ENCODE results near the gene DFFB.

The DFFB gene

DNA sequence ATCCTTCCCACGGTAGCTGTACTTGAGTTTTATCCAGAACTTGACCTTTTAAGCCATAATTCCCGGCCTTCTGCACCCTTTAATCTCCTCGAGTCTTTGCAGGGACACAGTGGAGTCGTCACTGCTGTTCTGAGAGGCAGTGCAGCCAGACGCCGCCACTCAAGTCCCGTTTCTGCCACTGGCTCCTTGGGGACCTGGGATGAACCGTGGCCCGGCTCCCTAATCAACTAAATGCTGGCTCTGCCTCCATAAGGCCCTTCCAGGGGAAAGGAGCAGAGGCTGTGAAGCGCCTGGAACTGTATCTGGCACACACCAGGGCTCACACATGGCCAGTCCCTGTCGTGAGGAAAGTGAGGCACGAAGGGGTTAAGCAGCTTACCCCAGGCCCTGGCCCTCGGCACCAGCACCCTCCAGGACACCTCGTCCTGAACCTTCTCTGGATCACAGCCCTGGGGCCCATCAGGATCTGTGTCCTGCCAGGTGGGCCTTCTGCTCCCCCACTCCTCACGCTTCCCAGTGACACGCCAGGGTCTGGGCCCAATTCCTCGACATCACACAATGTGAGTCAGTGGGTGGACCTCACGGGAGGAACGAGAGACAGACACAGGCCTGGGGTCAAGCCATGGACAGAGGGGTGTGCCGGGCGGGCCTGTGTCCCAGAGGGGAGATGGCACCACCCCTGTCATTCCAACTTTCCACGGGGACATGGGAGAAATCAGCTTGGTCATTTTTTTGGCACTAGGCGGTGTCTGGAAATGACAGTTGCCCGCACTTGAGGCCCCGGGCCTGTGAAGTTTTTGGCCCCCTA is 66.3 kb downstream of the DFFB start:
- H3K4me3 ChIP-seq (ENCODE audit: low read length): no peak overlapping the region
- TF ChIP-seq ZNF274 (IDR thresholded peaks at IDR 0.05; ENCODE audit: low read depth, low read length): no peak

- no peak for TF ChIP-seq ZNF274 (IDR thresholded peaks at IDR 0.05; ENCODE audit: low read depth, low read length)
- H3K4me3 ChIP-seq (ENCODE audit: low read length): no peak overlapping the region
Observed at GRCh38 chr1:3924186-3924824, 67.0 kb downstream of the DFFB start.

GRCh38 chr1:3924825-3925220 is 67.5 kb downstream of the DFFB start:
- no peak overlapping the region for H3K4me3 ChIP-seq (ENCODE audit: low read length)
- TF ChIP-seq ZNF274 (IDR thresholded peaks at IDR 0.05; ENCODE audit: low read depth, low read length): no peak

GRCh38 chr1:3925256-3925655 is 68.0 kb downstream of the DFFB start:
- TF ChIP-seq ZNF274 (IDR thresholded peaks at IDR 0.05; ENCODE audit: low read depth, low read length): no peak
- H3K4me3 ChIP-seq (ENCODE audit: low read length): no peak overlapping the region

DNA sequence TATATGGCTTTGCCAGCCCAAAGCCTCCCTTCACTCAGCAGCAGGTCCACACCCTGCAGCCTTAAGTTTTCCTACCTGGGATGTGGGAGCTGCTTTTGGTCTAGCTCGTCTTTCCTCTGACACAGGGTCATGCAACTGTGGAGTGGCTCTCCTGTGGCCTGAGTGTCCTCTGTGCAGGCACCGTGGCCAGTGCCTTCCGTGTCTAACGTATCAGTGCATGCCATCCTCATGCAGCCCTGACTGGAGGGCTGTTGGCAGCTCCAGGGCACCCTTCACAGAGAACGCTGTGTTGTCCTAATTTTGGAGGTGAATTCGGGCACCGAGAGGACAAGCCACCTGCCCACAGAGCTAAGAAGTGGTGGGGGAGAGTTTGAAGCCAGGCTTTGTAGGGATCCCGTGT is 68.5 kb downstream of the DFFB start:
- TF ChIP-seq ZNF274 (IDR thresholded peaks at IDR 0.05; ENCODE audit: low read depth, low read length): no peak
- no peak overlapping the region for H3K4me3 ChIP-seq (ENCODE audit: low read length)

DNA sequence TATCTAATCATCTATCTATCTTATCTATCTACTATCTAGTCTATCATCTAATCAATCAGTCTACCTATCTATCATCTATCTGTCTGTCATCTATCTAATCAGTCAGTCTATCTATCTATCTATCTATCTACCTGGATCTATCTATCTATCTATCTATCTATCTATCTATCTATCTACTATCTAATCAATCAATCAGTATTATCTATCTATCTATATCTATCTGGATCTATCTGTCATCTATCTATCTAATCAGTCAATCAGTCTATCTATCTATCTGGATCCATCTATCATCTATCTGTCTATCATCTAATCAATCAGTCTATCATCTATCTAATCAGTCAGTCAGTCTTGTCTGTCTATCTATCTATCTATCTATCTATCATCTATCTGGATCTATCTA is 69.7 kb downstream of the DFFB start:
- H3K4me3 ChIP-seq (ENCODE audit: low read length): no peak overlapping the region
- TF ChIP-seq ZNF274 (IDR thresholded peaks at IDR 0.05; ENCODE audit: low read depth, low read length): no peak

GRCh38 chr1:3928586-3928985 is 71.3 kb downstream of the DFFB start:
- TF ChIP-seq ZNF274 (IDR thresholded peaks at IDR 0.05; ENCODE audit: low read depth, low read length): no peak
- no peak overlapping the region for H3K4me3 ChIP-seq (ENCODE audit: low read length)

GRCh38 chr1:3929126-3929525 is 71.8 kb downstream of the DFFB start:
- H3K4me3 ChIP-seq (ENCODE audit: low read length): no peak overlapping the region
- no peak for TF ChIP-seq ZNF274 (IDR thresholded peaks at IDR 0.05; ENCODE audit: low read depth, low read length)

GRCh38 chr1:3930301-3931006 is 73.2 kb downstream of the DFFB start:
- no peak for TF ChIP-seq ZNF274 (IDR thresholded peaks at IDR 0.05; ENCODE audit: low read depth, low read length)
- no peak overlapping the region for H3K4me3 ChIP-seq (ENCODE audit: low read length)

GRCh38 chr1:3931007-3931912 is 74.0 kb downstream of the DFFB start:
- no peak overlapping the region for H3K4me3 ChIP-seq (ENCODE audit: low read length)
- TF ChIP-seq ZNF274 (IDR thresholded peaks at IDR 0.05; ENCODE audit: low read depth, low read length): no peak

- TF ChIP-seq ZNF274 (IDR thresholded peaks at IDR 0.05; ENCODE audit: low read depth, low read length): no peak
- no peak overlapping the region for H3K4me3 ChIP-seq (ENCODE audit: low read length)
Observed at GRCh38 chr1:3932156-3932919, 75.1 kb downstream of the DFFB start.
